ENCODE data around the gene CASP6.

GRCh38 chr4:109701566-109702410 lies 1.5 kb downstream of the CASP6 start:
- TF ChIP-seq CTCF (IDR thresholded peaks at IDR 0.05; ENCODE audit: insufficient read depth, low read length, poor library complexity, severe bottlenecking) (no peak), EZH2phosphoT487 (conservative IDR thresholded peaks at IDR 0.05; ENCODE audit: low read length) (no peak)
